Astrocyte of the cerebellum (primary cell): ENCODE data around the gene FOXP3.

Experiments
- DNase-seq: peaks from one replicate; pipeline ENCODE4 v3.0.0-alpha.2; 2011; ENCODE audit warnings: low read depth
- H3K4me3 ChIP-seq: 2 replicates; pipeline ENCODE4 v1.5.1; 2011; ENCODE audit warnings: mild to moderate bottlenecking, low read depth, low read length, moderate library complexity
- in situ Hi-C: cut with HindIII; loops from 2 replicates; pipeline ENCODE4 v1.10.0; 2017; ENCODE audit warnings: low sequenced_read_pairs
- TF ChIP-seq, protein P1 (sequence below): IDR thresholded peaks from 2 replicates; pipeline ENCODE4 v1.5.1; 2012; ENCODE audit warnings: low read length, low read depth, moderate library complexity, mild to moderate bottlenecking; ENCODE audit errors: missing control alignments

Gene FOXP3

DNA sequence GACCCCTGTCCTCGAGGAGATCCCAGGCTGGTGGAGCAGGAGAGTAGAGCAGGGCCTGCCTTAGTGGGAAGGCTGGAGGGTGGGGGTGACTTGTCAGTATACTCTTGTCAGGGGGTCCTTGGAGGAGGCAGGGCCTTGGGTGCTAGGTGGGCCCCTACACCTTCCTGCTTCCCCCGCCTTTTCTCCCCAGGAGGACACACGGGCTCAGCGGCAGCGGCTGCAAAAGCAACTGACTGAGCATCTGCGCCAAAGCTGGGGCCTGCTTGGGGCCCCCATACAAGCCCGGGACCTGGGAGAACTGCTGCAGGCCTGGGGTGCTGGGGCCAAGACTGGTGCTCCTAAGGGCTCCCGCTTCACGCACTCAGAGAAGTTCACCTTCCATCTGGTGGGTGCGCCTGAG, 18.0 kb downstream of the FOXP3 start:
- in situ Hi-C loops, result no loop called here
- H3K4me3 ChIP-seq, result no peak overlapping the region
- no peak for DNase-seq
- TF ChIP-seq, protein P1, sequence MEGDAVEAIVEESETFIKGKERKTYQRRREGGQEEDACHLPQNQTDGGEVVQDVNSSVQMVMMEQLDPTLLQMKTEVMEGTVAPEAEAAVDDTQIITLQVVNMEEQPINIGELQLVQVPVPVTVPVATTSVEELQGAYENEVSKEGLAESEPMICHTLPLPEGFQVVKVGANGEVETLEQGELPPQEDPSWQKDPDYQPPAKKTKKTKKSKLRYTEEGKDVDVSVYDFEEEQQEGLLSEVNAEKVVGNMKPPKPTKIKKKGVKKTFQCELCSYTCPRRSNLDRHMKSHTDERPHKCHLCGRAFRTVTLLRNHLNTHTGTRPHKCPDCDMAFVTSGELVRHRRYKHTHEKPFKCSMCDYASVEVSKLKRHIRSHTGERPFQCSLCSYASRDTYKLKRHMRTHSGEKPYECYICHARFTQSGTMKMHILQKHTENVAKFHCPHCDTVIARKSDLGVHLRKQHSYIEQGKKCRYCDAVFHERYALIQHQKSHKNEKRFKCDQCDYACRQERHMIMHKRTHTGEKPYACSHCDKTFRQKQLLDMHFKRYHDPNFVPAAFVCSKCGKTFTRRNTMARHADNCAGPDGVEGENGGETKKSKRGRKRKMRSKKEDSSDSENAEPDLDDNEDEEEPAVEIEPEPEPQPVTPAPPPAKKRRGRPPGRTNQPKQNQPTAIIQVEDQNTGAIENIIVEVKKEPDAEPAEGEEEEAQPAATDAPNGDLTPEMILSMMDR, result no peak

DNA sequence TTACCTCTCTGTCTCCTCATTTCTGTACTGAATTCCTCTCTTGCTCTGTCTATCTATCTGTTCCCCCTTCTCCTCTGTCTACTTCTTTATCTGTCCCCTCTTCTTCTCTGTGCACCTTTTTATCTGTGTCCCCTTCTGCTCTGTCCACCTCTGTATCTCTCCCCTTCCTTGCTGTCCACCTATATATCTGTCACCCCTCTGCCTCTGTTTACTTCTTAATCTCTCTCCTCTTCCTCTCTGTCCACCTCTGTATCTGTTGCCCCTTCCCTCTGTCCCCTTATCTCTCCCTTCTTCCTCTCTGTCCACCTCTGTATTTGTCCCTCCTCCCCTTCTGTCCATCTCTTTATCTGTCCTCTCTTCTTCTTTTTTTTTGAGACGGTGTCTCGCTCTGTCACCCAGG, 20.3 kb downstream of the FOXP3 start:
- DNase-seq, result no peak
- H3K4me3 ChIP-seq, result no peak overlapping the region
- TF ChIP-seq, protein P1, result no peak
- in situ Hi-C loops, result no loop called here

DNA sequence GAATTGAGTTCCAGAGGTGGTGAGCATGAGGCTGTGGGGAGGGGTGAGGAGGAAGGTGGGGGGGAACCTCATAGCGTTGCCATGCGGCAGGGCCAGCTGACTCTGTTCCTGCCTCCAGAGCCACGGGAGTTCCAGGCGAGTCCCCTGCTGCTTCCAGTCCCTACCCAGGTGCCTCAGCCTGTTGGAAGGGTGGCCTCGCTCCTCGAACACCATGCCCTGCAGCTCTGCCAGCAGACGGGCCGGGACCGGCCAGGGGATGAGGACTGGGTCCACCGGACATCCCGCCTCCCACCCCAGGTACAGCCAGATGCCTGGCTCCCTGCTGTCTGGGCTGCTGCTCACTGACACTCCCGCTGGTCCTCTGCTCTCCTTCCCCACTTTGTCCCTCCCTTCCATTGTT, 21.3 kb downstream of the FOXP3 start:
- in situ Hi-C loops, result no loop called here
- TF ChIP-seq, protein P1, result no peak
- no peak overlapping the region for H3K4me3 ChIP-seq
- DNase-seq, result no peak

DNA sequence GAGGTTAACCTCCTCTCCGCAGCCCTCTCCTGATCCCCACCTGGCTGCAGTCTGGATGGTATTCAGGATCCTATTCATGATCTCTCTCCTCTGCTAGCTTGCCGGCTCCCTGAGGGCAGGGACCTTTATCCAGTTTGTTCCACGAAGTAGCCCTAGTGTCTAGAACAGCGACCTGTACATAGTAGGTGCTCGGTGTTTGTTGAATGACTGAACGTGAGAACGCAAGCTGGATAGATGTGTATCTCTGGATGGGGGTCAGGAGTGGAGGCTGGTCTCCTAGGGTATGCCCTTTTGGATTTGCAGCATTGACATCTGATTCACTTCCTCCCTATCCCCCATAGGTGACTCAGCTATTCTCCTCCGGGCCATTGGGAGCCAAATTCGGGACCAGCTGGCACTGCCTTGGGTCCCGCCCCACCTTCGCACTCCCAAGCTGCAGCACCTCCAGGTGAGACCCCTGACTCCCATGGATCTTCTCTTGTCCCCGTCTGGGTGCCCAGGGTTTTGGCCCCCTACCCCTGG, 21.9 kb downstream of the FOXP3 start:
- TF ChIP-seq, protein P1, result no peak
- no peak for DNase-seq
- in situ Hi-C loops, result no loop called here
- no peak overlapping the region for H3K4me3 ChIP-seq

DNA sequence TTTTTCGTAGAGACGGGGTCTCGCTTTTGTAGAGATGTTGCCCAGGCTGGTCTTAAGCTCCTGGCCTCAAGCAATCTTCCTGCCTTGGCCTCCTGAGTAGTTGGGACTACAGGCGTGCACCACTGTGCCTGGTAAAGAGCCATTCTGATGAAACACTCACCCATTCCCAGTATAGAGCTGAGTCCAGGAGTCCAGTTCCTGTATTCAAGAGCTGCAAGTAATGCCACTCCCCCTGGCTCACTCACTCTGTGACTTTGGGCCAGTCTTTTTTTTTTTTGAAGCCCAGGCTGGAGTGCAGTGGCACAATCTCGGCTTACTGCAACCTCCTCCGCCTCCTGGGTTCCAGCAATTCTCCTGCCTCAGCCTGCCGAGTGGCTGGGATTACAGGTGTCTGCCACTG, 25.8 kb downstream of the FOXP3 start:
- no peak for DNase-seq
- in situ Hi-C loops, result no loop called here
- TF ChIP-seq, protein P1, result no peak
- no peak overlapping the region for H3K4me3 ChIP-seq

DNA sequence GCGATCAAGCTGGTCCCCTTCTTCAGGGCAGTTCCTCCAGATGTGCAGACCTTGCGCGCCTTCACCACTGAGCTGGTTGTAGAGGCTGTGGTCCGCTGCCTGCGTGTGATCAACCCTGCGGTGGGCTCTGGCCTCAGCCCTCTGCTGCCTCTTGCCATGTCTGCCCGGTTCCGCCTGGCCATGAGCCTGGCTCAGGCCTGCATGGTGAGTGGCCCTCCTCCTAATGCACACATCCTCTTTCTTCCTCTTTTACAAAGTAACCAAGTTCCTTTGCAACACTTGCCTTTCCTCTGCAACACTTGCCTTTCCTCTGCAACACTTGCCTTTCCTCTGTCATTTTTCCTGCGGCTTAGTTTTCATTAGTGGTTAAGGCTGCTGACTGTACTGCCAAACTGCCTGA, 27.4 kb downstream of the FOXP3 start:
- DNase-seq, result no peak
- no peak overlapping the region for H3K4me3 ChIP-seq
- TF ChIP-seq, protein P1, result no peak
- in situ Hi-C loops, result no loop called here
